Epidermal melanocyte (primary cell): ENCODE measurements around the gene UGGT1.
A peak's percentile ranks its signal among the peaks of the same experiment; 100 is the strongest.

Experiments used
- DNase-seq: peaks from one replicate; pipeline ENCODE4 v3.0.0; 2011; ENCODE audit warnings: low spot score; ENCODE audit not compliant: insufficient read length

UGGT1 gene, protein sequence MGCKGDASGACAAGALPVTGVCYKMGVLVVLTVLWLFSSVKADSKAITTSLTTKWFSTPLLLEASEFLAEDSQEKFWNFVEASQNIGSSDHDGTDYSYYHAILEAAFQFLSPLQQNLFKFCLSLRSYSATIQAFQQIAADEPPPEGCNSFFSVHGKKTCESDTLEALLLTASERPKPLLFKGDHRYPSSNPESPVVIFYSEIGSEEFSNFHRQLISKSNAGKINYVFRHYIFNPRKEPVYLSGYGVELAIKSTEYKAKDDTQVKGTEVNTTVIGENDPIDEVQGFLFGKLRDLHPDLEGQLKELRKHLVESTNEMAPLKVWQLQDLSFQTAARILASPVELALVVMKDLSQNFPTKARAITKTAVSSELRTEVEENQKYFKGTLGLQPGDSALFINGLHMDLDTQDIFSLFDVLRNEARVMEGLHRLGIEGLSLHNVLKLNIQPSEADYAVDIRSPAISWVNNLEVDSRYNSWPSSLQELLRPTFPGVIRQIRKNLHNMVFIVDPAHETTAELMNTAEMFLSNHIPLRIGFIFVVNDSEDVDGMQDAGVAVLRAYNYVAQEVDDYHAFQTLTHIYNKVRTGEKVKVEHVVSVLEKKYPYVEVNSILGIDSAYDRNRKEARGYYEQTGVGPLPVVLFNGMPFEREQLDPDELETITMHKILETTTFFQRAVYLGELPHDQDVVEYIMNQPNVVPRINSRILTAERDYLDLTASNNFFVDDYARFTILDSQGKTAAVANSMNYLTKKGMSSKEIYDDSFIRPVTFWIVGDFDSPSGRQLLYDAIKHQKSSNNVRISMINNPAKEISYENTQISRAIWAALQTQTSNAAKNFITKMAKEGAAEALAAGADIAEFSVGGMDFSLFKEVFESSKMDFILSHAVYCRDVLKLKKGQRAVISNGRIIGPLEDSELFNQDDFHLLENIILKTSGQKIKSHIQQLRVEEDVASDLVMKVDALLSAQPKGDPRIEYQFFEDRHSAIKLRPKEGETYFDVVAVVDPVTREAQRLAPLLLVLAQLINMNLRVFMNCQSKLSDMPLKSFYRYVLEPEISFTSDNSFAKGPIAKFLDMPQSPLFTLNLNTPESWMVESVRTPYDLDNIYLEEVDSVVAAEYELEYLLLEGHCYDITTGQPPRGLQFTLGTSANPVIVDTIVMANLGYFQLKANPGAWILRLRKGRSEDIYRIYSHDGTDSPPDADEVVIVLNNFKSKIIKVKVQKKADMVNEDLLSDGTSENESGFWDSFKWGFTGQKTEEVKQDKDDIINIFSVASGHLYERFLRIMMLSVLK (N-terminal part only)

DNA sequence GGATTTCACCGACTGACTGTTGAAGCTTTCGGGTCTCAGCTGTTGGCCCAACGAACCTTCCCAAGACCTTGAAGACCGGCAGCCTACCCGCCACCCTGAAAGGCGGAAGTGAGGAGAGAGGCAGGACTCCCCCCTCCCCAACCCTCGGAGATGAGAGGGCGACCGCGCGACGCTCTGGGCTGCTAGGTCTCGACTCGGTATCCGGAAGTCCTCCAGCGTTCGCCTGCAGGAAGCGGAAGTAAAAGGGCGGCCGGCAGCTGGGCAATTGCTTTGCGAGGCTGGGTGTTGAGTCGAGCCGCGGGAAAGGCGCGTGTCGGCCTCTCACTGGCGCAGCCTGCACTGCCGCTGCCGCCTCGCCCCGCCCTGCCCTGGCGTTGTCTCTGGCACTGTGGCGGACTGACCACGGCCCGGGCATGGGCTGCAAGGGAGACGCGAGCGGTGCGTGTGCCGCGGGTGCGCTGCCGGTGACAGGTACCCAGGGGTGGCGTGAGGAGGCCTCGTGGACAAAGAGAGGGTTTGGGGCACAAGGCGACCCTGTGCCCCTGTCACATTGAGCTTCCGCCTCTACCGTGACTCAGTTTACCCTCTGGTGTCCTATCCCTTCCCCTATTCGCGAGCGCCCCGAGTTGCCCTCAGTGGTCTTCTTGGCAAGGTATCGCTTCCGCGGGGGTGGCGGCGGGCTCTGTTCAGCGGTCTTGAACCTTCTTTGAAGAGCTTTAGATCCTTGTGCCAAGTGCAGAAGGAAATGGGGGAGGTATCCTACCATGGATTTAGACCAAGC, at the start of gene UGGT1:
UGGT1 (plus strand) TSS at position 256 of the 781 bp plus-strand sequence; CDS start at position 414, 158 bp downstream.
- peak; percentile 94 for DNase-seq

DNA sequence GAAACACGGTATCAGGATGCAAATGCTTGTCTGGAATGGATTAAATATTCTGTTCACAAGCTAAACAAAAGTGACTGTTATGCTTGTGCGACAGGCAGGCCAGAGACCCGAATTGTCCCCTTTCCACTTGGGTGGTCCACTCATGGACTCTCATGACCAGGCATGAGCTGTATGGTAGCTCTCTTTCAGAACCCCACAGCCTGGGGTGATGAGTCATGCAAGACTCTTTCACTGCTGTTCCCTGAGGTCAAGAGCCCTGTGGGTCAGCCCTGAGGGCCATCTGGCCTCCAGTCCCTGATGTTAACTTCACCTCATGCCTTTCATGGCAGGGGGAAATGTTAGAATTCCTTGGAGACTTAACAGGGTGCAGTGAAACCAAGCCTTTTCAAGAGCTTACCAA, 49.4 kb upstream of the UGGT1 start:
- DNase-seq = no peak

DNA sequence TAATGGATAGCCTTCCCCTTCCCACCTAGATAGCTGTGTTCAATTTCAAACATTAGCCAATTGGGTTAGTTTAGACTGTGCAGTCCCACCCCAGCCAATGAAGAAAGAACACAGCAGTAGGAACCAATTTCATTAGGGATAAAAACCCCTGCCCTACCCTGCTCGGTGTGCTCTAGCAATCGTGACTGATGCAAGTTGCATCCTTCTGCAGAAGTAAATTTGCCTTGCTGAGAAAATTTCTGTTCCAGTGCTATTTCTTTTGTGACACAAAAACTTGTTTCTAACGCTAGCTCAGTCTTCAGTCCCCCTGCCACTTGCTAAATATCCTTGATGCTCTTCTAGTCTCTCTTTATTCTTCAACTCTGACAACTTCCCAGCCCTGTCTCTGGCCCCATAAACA, 48.0 kb upstream of the UGGT1 start:
- DNase-seq = no peak

DNA sequence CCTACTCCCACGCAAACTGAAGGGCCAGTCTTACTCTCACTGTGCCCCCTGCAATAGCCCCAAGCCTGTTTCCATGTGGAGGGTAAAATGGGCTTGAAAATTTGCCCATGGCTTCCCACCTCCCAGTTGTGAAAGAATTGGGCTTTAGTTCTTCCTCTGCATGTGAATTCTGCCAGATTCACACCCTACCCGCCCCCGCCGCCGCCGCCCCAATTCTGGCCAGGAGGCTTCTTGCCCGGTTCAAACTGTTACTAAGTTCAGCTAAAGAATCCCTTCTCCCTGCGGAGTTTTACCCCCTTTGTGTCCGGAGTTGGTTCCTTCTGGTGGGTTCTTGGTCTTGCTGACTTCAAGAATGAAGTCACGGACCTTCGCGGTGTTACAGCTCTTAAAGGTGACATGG, 37.7 kb upstream of the UGGT1 start:
- no peak for DNase-seq

DNA sequence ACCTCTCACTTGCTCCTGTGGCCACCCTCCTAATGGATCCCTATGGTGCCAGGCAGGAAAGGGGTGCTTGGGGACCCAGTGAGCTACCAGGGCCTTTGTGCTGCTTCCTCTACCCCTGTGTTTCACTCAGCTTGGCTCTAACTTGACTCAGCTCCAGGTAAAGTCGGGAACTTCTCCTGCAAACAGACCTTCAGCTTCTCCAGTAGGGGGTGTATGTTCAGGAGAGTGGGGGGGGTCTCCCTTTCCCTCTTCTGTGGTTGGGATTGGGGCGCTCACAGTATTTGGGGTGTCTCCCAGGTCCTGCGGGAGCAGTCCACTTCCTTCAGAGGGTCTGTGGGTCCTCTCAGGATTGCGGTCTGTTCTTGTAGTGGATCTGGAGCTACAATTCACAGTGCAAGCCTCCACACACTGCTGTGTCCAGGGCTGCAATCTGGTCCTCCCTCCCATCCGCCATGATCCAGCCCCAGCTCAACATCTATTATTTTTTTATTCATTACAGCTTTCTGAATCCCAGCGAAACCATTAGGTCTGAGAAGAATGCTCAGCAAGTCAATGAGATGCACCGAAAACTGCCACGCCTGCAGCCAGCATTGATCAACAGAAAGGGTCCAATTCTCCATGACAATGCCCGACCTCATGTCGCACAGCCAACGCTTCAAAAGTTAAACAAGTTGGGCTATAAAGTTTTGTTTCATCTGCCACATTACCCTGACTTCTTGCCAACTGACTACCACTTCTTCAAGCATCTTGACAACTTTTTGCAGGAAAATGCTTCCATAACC, 36.7 kb upstream of the UGGT1 start:
- DNase-seq = no peak

DNA sequence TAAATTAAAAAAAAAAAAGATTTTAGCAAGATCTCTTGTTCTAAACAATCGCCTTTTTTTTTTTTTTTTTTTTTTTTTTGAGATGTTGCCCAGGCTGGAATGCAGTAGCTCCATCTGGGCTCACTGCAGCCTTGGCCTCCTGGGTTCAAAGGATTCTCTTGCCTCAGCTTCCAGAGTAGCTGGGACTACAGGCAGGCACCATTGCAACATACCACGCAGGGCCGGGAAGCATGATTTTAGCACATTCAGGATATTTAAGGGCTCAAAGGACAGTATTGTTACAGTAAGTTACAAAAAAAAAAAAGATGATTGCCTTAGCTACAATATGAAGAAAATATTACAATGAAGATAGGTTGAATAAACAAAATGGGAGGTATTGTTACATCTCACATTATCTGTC, 33.7 kb upstream of the UGGT1 start:
- no peak for DNase-seq

DNA sequence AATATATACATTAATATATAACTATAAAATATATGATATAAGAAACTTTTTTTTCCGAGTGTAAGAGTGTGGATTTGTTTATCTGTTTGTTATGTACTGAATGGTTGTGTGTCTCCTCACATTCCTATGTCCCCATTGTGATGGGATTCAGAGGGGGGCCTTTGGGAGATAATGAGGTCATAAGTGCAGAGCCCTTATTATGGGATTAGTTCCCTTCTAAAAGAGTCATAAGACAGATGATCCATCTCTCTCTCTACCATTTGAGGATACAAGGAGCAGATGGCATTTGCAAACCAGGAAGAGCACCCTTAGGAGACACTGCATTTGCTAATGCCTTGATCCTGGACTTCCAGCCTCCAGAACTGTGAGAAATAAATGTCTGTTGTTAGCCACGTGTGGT, 32.9 kb upstream of the UGGT1 start:
- DNase-seq = no peak

DNA sequence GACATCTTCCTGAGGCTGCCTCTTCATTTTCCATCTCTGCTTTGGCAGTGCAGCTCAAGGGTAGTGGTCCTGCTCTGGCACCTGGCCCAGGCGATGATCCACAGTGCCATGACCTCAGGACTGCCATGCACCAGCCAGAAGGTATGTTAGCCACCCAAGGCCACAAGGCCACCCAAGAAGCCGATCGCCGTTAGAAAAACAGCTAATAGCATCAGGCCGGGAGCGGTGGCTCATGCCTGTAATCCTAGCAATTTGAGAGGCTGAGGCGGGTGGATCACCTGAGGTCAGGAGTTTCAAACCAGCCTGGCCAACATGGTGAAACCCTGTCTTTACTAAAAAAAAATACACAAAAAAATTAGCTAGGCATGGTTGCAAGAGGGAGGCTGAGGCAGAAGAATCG, 28.4 kb upstream of the UGGT1 start:
- no peak for DNase-seq

DNA sequence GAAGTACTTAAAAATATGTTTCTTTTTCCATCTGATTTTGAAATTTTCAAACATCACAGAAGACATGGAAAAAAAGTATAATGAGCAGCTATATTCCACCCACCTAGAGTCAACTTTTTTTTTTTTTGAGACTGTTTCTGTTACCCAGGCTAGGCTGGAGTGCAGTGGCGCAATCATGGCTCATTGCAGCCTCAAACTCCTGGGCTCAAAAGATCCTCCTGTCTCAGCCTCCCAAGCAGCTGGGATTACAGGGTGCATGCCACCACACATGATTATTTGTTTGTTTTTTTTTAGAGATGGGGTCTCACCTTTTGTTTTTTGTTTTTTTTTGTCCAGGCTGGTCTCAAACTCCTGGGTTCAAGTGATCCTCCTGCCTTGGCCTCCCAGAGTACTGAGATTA, 26.6 kb upstream of the UGGT1 start:
- DNase-seq = no peak

DNA sequence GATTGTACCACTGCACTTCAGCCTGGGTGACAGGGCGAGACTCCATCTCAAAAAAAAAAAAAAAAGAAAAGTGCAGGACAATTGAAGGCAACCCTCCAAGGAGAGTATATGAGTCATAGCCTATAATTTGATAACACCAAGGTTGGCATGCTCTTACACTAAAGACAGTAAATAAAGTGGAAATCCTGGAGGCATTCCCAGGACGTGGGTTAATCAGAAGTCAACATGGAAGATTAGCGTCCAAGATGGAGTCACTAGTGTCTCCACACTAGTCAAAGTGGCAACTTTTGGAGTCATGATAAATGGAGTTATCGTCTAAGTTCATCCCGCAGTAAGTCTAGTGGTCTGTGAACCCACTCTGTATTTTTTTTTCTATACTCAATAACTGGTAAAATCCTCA, 21.2 kb upstream of the UGGT1 start:
- DNase-seq = no peak

DNA sequence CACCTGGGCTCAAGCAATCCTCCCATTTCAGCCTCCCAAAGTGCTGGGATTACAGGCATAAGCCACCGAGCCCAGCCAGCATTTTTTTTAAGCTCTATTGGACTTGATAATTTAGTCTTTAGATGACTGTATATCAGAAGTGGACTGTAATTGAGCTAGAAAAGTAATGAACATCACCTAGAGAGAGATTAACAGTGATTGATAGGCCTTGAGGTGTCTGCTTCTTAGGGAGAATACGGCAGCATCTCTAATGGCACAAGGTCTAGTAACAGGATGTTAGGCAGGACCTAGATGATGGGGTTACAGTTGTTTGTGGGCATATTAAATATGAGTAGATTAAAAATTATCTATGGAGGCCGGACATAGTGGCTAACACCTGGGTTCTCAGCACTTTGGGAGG, 17.7 kb upstream of the UGGT1 start:
- DNase-seq = no peak

DNA sequence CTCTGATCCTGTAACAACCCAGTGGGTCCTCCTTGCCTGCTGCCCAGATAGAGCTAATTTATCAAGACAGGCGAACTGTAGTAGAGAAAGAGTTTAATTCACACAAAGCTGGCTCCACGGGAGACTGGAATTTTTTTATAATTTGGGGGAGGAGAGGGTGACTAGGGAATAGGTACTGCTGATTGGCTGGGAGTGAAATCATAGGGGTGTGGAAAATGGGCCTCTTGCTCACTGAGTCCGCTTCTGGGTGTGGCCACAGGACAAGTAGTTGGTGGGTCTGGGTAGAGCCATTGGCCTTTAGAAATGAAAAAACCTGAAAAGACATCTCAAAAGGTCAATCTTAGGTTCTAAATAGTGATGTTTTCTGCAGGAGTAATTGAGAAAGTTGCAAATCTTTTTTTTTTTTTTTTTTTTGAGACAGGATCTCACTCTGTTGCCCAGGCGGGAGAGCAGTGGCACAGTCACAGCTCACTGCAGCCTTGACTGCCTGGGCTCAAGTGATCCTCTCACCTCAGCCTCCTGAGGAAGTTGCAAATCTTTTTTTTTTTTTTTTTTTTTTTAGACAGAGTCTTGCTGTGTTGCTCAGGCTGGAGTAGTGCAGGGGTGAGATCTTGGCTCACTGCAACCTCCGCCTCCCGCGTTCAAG, 14.4 kb upstream of the UGGT1 start:
- DNase-seq = no peak

DNA sequence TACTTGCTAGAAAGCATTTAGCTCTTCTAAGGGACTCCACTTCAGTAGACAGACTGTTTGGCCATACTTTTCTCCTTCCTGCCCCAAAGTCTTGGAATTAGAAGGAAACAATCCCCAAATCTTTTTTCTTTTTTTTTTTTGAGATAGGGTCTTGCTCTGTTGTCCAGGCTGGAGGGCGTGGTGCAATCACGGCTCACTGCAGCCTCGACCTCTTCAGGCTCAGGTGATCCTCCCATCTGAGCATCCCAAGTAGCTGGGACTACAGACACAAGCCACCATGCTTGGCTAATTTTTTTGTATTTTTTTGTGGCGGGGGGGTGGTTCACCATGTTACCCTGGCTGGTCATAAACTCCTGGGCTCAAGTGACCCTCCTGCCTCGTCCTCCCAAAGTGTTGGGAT, 6.2 kb upstream of the UGGT1 start:
- no peak for DNase-seq

DNA sequence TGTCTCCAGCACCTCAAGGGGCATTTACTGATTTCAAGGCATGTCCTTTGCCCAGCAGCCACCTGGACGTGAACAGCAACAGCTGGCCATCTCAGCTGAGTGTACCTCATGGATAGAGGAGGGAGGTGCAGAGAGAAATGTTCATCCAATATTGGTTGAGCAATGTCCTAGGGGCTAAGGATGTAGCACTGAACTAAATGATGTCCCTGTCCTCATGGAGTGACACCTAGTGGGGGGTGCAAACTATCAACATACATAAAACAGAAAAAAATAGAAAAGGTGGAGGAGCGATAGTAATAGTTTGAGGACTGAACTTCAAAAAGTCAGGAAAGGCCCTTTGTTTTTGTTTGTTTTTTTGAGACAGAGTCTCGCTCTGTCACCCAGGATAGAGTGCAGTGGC, 4.8 kb upstream of the UGGT1 start:
- no peak for DNase-seq

DNA sequence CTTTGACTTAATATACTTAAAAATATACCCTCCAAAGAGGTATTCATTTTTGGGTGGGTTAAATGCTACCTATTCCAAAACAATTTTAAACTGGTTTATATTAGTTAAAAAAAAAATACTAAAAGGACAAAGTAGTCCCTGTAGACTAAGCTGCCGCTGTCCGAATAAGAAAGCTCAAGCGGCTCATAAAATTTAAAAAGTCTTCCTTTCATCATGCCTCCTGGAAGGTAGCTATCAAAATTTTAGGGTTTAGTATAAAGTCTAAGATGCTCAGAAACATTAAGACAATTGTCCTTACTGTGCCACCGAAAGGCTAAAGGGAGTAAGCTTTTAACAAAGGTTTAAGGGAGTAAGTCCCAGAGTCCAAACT, 440 bp upstream of the UGGT1 start:
- no peak for DNase-seq

DNA sequence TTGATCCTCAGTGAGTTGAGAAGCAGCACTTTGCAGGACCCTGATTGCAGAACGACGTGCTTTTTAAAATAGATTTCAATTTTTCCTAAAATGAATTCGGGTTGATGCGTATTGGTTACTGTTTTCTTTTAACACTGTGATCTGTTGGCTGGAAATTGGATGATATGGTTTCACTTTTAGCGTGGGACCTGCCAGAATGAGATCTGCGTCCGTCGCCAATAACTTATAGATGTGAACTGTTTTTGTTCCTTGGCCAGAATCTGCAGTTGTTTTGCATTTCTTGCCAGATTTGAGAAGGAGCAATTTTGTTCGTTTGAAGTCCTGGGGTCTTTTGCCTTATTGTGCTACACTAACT, 703 bp downstream of the UGGT1 start:
- DNase-seq = no peak

DNA sequence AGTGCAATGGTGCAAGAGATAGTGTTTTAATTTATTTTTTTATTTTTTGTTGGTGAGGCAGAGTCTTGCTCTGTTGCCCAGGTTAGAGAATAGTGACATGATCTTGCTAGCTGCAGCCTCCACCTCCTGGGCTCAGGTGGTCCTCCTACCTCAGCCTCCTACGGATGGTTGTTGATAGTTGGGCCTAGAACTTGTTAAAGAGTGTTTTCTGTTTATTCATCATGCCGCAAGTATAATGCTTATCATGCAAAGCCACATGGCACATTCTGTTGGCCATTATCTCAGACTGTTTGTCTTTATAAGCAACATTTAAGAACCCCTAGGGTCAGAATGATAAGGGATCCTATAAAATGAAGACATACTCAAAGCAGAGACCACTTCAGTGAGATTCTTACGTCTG, 1.7 kb downstream of the UGGT1 start:
- DNase-seq = no peak

DNA sequence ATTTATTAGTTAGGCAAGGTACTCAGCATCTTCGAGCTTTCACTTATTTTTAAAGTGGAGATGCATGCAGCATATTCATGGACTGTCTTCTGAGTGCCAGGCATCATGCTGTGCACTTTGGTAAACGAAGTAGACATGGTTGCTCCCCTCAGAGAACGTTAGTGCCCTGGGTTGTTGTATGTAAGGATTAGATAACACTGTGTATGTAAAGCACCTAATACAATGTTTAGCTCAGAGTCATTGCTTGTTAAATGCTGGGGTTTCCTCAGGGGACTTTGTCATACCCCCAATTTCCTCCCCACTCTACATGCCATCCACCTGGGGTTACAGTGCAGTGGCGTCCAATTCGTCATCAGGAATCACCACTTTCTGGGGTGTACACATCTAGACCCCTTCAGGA, 2.8 kb downstream of the UGGT1 start:
- DNase-seq = no peak

DNA sequence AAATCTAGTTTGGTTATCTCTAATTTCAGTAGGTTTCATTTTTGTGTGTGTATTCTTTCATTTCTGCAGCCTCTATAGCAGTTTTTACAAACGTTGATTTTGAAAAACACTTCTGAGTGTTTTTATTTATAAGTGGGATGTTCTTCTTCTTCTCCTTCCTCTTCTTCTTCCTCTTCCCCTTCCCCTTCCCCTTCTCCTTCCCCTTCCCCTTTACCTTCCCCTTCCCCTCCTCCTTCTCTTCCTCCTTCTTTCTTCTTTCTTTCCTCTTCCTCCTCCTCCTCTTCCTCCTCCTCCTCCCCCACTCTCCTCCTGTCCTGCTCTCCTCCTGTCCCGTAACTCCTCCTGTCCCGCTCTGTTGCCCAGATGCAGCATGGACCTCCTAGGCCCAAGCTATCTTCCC, 4.2 kb downstream of the UGGT1 start:
- DNase-seq = no peak

DNA sequence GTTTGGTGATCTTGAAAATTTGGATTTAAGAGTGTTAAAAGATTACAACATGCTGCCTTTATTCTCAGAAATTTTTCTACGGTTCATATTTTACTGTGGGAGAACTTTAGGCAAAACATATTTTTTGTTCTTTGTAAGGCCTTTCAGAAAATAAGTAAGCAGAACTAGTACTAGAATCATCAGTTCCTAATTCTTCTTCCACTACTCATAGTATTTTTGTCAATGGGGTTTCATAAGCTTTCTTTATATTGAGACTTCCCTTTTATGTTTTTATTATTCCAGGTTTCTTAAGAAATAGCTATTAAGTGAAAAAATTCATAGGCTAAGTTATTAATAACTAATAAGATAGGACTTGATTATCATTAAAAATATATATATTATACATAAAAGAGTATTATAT, 12.4 kb downstream of the UGGT1 start:
- DNase-seq = no peak
